Gastrocnemius medialis (tissue), 4 donors: ENCODE measurements around the gene PGA3. TPM values are rescaled to one million over a fixed set of nuclear protein-coding genes. Genes with fewer than 3 reads are reported as not detected.

Experiments
- ATAC-seq, 2 donors: fragments of 150-250 bp; one replicate each; pipeline ENCODE4 v1.9.1; 2016
- DNase-seq, 2 donors: peaks; one replicate each; pipeline ENCODE4 v3.0.0-alpha.2; 2019
- H3K27ac ChIP-seq, 4 donors: fragments of 200-600 bp; sonication (generic); 1 replicate in 1 of 4; 2 replicates in 3 of 4; pipeline ENCODE4 v1.5.1; 2016 to 2018; ENCODE audit warnings: mild to moderate bottlenecking in 2 of 4, moderate library complexity in 1 of 4
- H3K27me3 ChIP-seq, 3 donors: fragments of 200-600 bp; sonication (generic) in 2 of 3; 1 replicate in 1 of 3; 2 replicates in 2 of 3; pipeline versions ENCODE4 v1.5.1 to v1.6.0; 2016 to 2019; ENCODE audit warnings: mild to moderate bottlenecking in 1 of 3, moderate library complexity in 1 of 3
- H3K36me3 ChIP-seq, 2 donors: fragments of 200-600 bp; sonication (generic) in 1 of 2; one replicate each; pipeline ENCODE4 v1.5.1; 2017 to 2018
- H3K4me1 ChIP-seq, 2 donors: fragments of 200-600 bp; sonication (generic) in 1 of 2; one replicate each; pipeline ENCODE4 v1.5.1; 2016 to 2017; ENCODE audit warnings: mild to moderate bottlenecking in 2 of 2
- H3K4me3 ChIP-seq, 4 donors: fragments of 200-600 bp; sonication (generic) in 3 of 4; 1 replicate in 1 of 4; 2 replicates in 3 of 4; pipeline ENCODE4 v1.5.1; 2016 to 2019; ENCODE audit warnings: mild to moderate bottlenecking in 2 of 4
- H3K9me3 ChIP-seq, 3 donors: fragments of 200-600 bp; sonication (generic) in 2 of 3; 1 replicate in 1 of 3; 2 replicates in 2 of 3; pipeline ENCODE4 v1.5.1; 2016 to 2019
- CTCF ChIP-seq, 5 experiments: fragments of 450-650 bp in 3 of 5; fragments of 200-600 bp in 2 of 5; sonication (generic) in 2 of 5; IDR thresholded peaks in 4 of 5; conservative IDR thresholded peaks in 1 of 5; 1 replicate in 4 of 5; 2 replicates in 1 of 5; pipeline ENCODE4 v1.5.1; 2016 to 2019; ENCODE audit warnings: antibody characterized with exemption in 5 of 5, mild to moderate bottlenecking in 3 of 5, moderate library complexity in 3 of 5
- POLR2A ChIP-seq, 2 donors: fragments of 450-650 bp; IDR thresholded peaks; one replicate each; pipeline ENCODE4 v1.6.1; 2017; ENCODE audit warnings: antibody characterized with exemption in 2 of 2, mild to moderate bottlenecking in 2 of 2, moderate library complexity in 2 of 2
- in situ Hi-C, 4 donors: fragments of 200-750 bp; cut with MboI; loops; one replicate each; pipeline versions ENCODE4 v1.15.0 to v1.8.0; 2017; ENCODE audit warnings: low sequenced_read_pairs in 4 of 4
- intact Hi-C: fragments of 100-400 bp; cut with DNase I; formaldehyde crosslinking; loops from one replicate; pipeline ENCODE4 v1.15.1; 2023; ENCODE audit warnings: low total_unique reads
- total RNA-seq, 4 donors: library from RNA; depleted of rRNA; stranded (reverse); fragments of >200 nt; gene quantifications; one replicate each; pipeline versions ENCODE4 v1.1.0 to v1.2.3, GENCODE V29; 2016

PGA3 gene
- total RNA-seq, 4 donors from 2014 or later: not detected

GRCh38 chr11:61157743-61158142 lies 45.6 kb upstream of the PGA3 start:
- H3K4me1 ChIP-seq: peaks cover 37 to 39% of the 10 kb centered on the region in 2 donors
- TF ChIP-seq CTCF (IDR thresholded peaks at IDR 0.05 in 4 of 5, conservative IDR thresholded peaks at IDR 0.05 in 1 of 5) (no peak), POLR2A (IDR thresholded peaks at IDR 0.05) (no peak)
- no peaks in the 10 kb centered on the region for H3K36me3 ChIP-seq
- DNase-seq: no peak
- H3K27me3 ChIP-seq: no peaks in the 10 kb centered on the region
- H3K4me3 ChIP-seq: no peak overlapping the region
- peak overlapping the region in 1 of 4 donors; percentile 53 for H3K27ac ChIP-seq
- no peaks in the 10 kb centered on the region for H3K9me3 ChIP-seq
- in situ Hi-C loops: loop anchor here in 1 of 4 donors (25.0 kb wide), 1 partner anchor 245 kb away; the partner anchor contains the start of genes PRPF19, TMEM109 and TMEM132A
- intact Hi-C loops: no loop called here
- ATAC-seq: no peak

- intact Hi-C loops: no loop called here
Observed at GRCh38 chr11:61158691-61159381, 44.5 kb upstream of the PGA3 start.

GRCh38 chr11:61160487-61161189 lies 42.7 kb upstream of the PGA3 start:
- no peak for ATAC-seq
- H3K4me1 ChIP-seq: peaks cover 23 to 29% of the 10 kb centered on the region in 2 donors
- peak overlapping the region; percentile 64 to 94 (median 70) for H3K4me3 ChIP-seq
- peak overlapping the region; percentile 86 to 97 (median 96) for H3K27ac ChIP-seq
- intact Hi-C loops: loop anchor here (1.0 to 2.0 kb wide), 2 partner anchors 254 to 318 kb away; partner anchors contain the start of genes CCDC86 and PRPF19
- no peak for TF ChIP-seq POLR2A (IDR thresholded peaks at IDR 0.05)
- TF ChIP-seq CTCF (IDR thresholded peaks at IDR 0.05 in 4 of 5, conservative IDR thresholded peaks at IDR 0.05 in 1 of 5): no peak
- H3K36me3 ChIP-seq: no peaks in the 10 kb centered on the region
- H3K27me3 ChIP-seq: no peaks in the 10 kb centered on the region
- in situ Hi-C loops: loop anchor here in 1 of 4 donors (25.0 kb wide), 1 partner anchor 248 kb away; the partner anchor contains the start of genes PRPF19, TMEM109 and TMEM132A
- DNase-seq: no peak
- no peaks in the 10 kb centered on the region for H3K9me3 ChIP-seq

More at GRCh38 chr11:61158691-61159381, 44.5 kb upstream of the PGA3 start:
- TF ChIP-seq CTCF (IDR thresholded peaks at IDR 0.05 in 4 of 5, conservative IDR thresholded peaks at IDR 0.05 in 1 of 5): no peak
- no peak for TF ChIP-seq POLR2A (IDR thresholded peaks at IDR 0.05)
- H3K4me1 ChIP-seq: peaks cover 26 to 29% of the 10 kb centered on the region in 2 donors
- H3K9me3 ChIP-seq: no peaks in the 10 kb centered on the region
- no peak for DNase-seq
- in situ Hi-C loops: loop anchor here in 1 of 4 donors (25.0 kb wide), 1 partner anchor 247 kb away; the partner anchor contains the start of genes PRPF19, TMEM109 and TMEM132A
- no peaks in the 10 kb centered on the region for H3K27me3 ChIP-seq
- ATAC-seq: no peak
- peak overlapping the region; percentile 32 to 95 (median 52) for H3K27ac ChIP-seq
- H3K4me3 ChIP-seq: no peak overlapping the region
- no peaks in the 10 kb centered on the region for H3K36me3 ChIP-seq

GRCh38 chr11:61161190-61162091 lies 41.9 kb upstream of the PGA3 start, which contains the start of gene VPS37C:
VPS37C (minus strand) TSS chr11:61161426; CDS start chr11:61138829, 22,597 bp downstream.
- H3K4me1 ChIP-seq: peaks cover 23 to 29% of the 10 kb centered on the region in 2 donors
- peak; percentile 60 for TF ChIP-seq POLR2A (IDR thresholded peaks at IDR 0.05)
- peak in 2 of 5 experiments; percentile 19 to 42 for TF ChIP-seq CTCF (IDR thresholded peaks at IDR 0.05 in 4 of 5, conservative IDR thresholded peaks at IDR 0.05 in 1 of 5)
- peak; percentile 91 to 93 for ATAC-seq
- no peaks in the 10 kb centered on the region for H3K9me3 ChIP-seq
- in situ Hi-C loops: loop anchor here in 1 of 4 donors (25.0 kb wide), 1 partner anchor 249 kb away; the partner anchor contains the start of genes PRPF19, TMEM109 and TMEM132A
- peak within 1 kb of the TSS; percentile 64 to 94 (median 70) for H3K4me3 ChIP-seq
- H3K27ac ChIP-seq: peak within 1 kb of the TSS; percentile 86 to 97 (median 96)
- intact Hi-C loops: loop anchor here (1.0 to 2.0 kb wide), 2 partner anchors 255 to 319 kb away; partner anchors contain the start of genes CCDC86 and PRPF19
- peak; percentile 67 to 77 for DNase-seq
- H3K27me3 ChIP-seq: no peaks in the 10 kb centered on the region
- H3K36me3 ChIP-seq: no peaks in the 10 kb centered on the region
